NCI-H187 treated with DMSO at 0.1 percent for 48 hours (cell line): ENCODE measurements around the gene MEGF9.

ENCODE experiments used
- DNase-seq: peaks from one replicate; lab custom pipeline; 2025; lab: John Stamatoyannopoulos, UW

MEGF9 gene

DNA sequence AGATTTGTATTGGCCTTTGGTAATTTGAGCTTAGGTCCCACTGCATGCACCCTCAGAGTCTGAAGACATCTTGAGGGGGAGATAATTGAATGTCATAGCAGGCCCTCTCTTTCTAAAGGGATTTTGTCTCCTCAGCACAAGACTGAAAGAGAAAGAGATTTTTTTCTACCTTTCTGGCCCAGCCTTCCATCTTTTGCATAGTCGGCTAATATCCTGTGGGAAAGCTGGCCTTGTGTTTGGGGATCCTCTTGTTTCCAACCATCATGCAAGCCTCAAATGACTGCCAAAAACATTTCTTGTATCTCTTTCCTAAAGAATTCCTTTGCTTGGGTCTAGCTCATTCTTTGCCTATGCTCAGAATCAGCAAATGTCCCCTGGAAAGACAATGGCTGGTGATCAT lies 92.3 kb downstream of the MEGF9 start:
- no peak for DNase-seq

DNA sequence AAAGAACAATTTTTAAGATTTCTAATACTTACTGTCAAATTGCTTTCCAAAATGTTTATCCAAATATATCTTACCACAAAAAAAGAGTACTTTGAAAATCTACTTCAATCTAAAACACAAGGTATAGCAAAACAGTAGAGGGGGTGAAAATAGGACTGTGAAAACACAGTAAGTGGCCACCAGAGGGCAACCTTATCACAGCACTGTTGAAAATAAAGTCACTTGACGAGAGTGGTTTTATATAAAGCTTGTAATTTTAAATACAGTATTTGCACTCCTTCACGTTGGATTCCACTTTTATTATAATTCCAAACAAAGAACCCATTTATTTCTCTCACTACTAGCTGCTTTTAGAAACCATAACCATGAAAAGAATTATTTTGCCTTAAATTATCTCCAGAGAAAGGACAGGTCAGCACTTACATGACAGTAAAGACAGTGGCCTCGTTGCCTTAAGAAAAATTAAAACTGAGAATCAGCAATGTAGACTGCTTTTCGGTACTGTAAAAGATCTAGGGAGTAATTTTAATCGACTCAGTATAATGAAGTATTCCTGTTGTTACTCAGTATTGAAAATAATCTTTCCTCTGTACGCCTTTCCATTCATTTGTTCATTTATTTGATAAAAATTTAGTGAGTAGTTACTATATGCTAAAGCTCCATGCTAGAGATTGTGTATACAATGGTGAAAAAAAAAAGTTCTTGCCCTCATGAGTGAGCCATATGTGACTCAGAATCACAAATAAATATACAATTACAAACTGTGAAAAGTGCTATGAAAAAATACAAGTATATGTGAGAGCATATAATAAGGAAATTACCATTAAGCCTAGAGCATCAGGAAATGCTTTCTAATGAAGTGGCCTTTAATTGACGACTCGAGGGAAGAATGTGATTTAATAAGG lies 94.3 kb downstream of the MEGF9 start:
- no peak for DNase-seq

- no peak for DNase-seq
Measured at GRCh38 chr9:120616966-120617935, 97.0 kb downstream of the MEGF9 start.

GRCh38 chr9:120612218-120612617 lies 102.1 kb downstream of the MEGF9 start:
- no peak for DNase-seq

- no peak for DNase-seq
Measured at GRCh38 chr9:120611690-120612068, 102.6 kb downstream of the MEGF9 start.

- DNase-seq: no peak
Measured at GRCh38 chr9:120610975-120611689, 103.1 kb downstream of the MEGF9 start.

DNA sequence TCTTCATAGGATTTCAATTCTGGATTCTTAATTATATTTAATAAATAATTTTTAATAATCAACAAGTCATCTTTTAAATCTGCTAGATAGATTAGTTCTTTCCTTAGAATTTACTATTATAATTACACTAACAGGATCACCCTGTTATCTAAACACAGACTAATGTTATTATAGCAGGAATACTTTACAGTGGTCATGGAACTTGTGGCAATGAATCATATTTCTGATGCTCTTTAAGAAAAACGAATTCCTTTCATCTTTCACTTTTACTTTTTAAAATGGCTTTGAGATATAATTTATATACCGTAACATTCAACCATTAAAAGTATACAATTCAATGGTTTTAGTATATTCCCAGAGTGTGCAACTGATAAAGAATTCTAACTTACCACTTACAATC lies 104.6 kb downstream of the MEGF9 start:
- no peak for DNase-seq

DNA sequence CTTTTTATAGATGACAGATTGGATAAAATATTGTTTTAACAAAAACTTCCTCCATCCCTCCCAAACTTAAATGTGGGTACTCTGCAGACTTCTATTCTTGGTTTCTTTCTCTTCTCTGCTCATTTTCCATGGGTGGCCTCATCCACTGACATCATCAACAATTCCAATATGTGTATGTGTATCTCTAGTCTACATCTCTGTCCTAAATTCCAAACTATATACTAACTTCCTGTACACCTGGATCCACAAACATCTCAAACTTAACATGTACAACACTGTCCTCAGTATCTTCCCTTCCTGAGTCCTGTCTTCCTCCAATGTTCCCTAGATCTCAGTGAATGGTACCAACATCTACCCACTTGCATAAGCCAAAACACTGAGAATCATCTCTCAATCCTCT lies 105.8 kb downstream of the MEGF9 start:
- no peak for DNase-seq

GRCh38 chr9:120603591-120603990 lies 110.7 kb downstream of the MEGF9 start:
- no peak for DNase-seq

- DNase-seq: no peak
Measured at GRCh38 chr9:120603010-120603409, 111.3 kb downstream of the MEGF9 start.

GRCh38 chr9:120593955-120594277 lies 120.4 kb downstream of the MEGF9 start:
- DNase-seq: no peak

DNA sequence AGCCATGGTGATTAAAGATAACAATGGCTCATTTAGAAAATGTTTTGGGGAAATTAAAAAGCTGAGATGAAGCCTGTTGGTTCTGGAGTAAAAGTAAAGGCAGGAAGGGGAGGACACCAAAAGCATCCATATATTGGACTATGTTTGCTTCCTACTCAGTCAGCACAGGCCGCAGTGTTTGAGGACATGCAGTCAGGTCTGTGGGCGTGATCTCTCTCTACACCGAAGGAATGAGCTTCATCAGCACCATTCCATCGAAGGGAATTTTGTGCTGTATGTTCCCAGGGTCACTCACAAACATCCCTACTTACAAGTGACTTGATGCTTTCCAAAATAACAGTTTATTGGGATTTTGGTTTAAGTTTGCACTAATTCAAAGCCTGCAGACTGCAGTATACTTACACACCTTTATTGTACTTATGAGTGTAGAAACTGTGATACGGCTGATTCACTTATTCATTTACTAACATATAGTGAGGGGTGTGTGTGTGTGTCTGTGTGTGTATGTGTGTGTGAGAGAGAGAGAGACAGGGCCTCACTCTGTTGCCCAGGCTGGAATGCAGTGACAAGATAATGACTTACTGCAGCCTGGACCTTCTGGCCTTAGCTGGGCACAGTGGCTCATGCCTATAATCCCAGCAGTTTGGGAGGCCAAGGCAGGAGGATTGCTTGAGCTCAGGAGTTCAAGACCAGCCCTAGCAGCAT lies 120.9 kb downstream of the MEGF9 start:
- no peak for DNase-seq

DNA sequence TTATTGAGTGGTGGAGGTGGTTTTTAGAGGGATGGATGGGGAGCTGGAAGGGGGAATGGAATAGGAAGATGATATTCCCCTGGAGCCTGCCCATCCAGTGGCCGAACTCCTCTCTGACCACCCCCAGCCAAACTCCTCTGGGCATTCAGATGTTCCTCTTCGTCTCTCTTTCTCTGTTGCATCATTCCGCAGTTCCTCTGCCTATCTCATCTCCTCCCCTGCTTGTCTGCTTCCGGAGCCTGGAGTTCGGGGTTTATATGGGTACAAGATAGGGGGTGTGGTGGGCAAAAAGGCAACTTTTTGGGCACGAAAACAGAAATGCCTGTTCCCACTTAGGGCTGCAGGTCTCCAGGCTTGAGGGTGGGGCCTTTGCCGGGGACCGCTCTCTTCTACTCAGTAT lies 122.1 kb downstream of the MEGF9 start:
- DNase-seq: no peak

- no peak for DNase-seq
Measured at GRCh38 chr9:120587328-120587727, 126.9 kb downstream of the MEGF9 start.

DNA sequence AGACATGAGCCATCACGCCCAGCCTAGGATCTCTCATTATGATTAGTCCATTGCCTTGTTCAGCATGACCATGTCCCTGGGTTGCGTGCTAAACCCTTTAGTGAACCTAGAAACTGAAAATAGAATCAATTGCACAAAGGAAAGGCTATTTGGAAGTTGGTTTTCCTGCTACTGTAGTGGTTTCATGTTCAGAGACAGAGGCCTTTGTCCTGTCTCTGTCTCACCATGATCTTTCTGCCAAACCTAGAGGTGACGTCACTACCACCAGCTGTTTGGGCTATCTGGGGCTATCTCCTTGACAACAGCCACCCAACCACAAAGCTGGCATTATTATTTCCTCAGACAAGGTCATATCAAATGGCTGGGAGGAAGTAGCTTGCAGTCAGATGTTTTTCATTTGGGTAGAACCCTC lies 130.3 kb downstream of the MEGF9 start:
- DNase-seq: no peak

DNA sequence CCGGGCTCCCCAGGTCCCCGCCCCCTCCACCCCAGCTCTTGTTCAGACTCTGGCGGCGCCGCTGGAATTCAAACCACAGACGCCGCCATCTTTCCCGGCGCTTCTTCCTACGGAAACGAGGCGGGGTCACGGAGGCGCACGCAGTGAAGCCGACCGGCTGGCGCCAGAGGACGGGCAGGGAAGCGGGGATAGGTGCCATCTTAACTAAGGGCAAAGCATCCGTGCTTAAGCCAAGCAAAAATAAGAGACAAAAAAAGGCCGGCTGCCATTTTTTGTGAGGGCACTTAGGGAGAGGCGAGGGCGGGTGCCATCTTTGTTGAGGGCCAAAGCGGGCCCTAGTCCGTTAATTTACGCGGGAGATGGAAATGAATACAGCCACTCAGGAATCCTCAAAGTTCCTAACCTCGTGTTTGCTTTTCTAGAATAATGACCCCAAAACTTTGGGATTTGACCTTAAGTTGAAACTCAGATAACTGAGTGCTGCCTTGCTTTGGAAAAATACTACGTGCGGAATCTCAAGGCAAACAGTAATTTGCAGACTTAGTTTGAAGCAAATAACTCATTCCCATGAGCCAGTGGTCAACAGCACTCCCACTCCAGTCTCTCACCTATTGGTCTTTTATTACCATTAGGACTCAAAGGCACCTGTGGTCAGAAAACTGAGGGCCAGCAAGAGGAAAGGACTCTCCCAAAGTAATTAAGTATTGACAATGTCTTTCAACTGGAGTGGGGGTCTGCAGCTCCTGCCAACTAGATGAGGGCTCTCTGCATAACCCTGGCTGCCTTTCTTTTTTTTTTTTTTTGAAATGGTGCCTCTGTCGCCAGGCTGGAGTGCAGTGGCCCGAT lies 134.0 kb downstream of the MEGF9 start, which contains the start of gene CDK5RAP2:
Gene CDK5RAP2 (minus strand): TSS at position 117 of the 846 bp plus-strand sequence. CDS start 189 bp downstream, outside the sequence.
- DNase-seq: peak; percentile 78

GRCh38 chr9:120579139-120580050 lies 134.9 kb downstream of the MEGF9 start:
- no peak for DNase-seq

GRCh38 chr9:120574473-120574872 lies 139.8 kb downstream of the MEGF9 start:
- no peak for DNase-seq

GRCh38 chr9:120572472-120572871 lies 141.8 kb downstream of the MEGF9 start:
- DNase-seq: no peak
